Liver (tissue), 9 donors: ENCODE results near the gene IRF4. TPM values are rescaled to one million over a fixed set of nuclear protein-coding genes. Genes with fewer than 3 reads are reported as not detected.

Experiments used
- DNase-seq: peaks from one replicate; pipeline ENCODE4 v3.0.0-alpha.2; 2017; ENCODE audit warnings: low spot score
- H3K27ac ChIP-seq, 2 donors: one replicate each; pipeline ENCODE4 v1.7.0; 2013; ENCODE audit warnings: inconsistent platforms in 2 of 2, low read length in 2 of 2, control low read depth in 1 of 2, low read depth in 1 of 2, mild to moderate bottlenecking in 1 of 2
- H3K27me3 ChIP-seq, 4 donors: one replicate each; pipeline versions ENCODE4 v1.6.1 to v1.7.0; 2013; ENCODE audit warnings: low read length in 3 of 4, inconsistent platforms in 1 of 4, mild to moderate bottlenecking in 1 of 4, moderate library complexity in 1 of 4; ENCODE audit not compliant: control insufficient read depth in 4 of 4, insufficient read depth in 4 of 4
- H3K36me3 ChIP-seq, 4 donors: one replicate each; pipeline versions ENCODE4 v1.6.1 to v1.7.0; 2013; ENCODE audit warnings: low read length in 3 of 4, mild to moderate bottlenecking in 3 of 4, low read depth in 1 of 4, moderate library complexity in 1 of 4; ENCODE audit not compliant: control insufficient read depth in 4 of 4, insufficient read depth in 3 of 4
- H3K4me1 ChIP-seq, 4 donors: one replicate each; pipeline versions ENCODE4 v1.6.1 to v1.7.0; 2013; ENCODE audit warnings: low read length in 3 of 4, mild to moderate bottlenecking in 3 of 4, moderate library complexity in 1 of 4; ENCODE audit not compliant: control insufficient read depth in 4 of 4, insufficient read depth in 4 of 4
- H3K4me3 ChIP-seq, 3 donors: one replicate each; pipeline versions ENCODE4 v1.6.1 to v1.7.0; 2013; ENCODE audit warnings: low read length in 3 of 3, control low read depth in 1 of 3, low read depth in 1 of 3, mild to moderate bottlenecking in 1 of 3
- H3K9ac ChIP-seq, 2 donors: one replicate each; pipeline ENCODE4 v1.7.0; 2013; ENCODE audit warnings: low read length in 2 of 2, mild to moderate bottlenecking in 2 of 2, moderate library complexity in 2 of 2, control low read depth in 1 of 2, low read depth in 1 of 2
- H3K9me3 ChIP-seq, 4 donors: one replicate each; pipeline versions ENCODE4 v1.6.1 to v1.7.0; 2013; ENCODE audit warnings: low read length in 3 of 4; ENCODE audit not compliant: control insufficient read depth in 4 of 4
- ATF3 ChIP-seq: IDR thresholded peaks from 2 replicates; pipeline ENCODE4 v1.6.1; 2016; ENCODE audit warnings: antibody characterized with exemption
- EGR1 ChIP-seq, 2 donors: IDR thresholded peaks; 2 replicates each; pipeline ENCODE4 v1.6.1; 2016 to 2018; ENCODE audit warnings: antibody characterized with exemption in 2 of 2, low read depth in 2 of 2
- FOXA1 ChIP-seq: IDR thresholded peaks from 2 replicates; pipeline ENCODE4 v1.6.1; 2016; ENCODE audit warnings: antibody characterized with exemption
- FOXA2 ChIP-seq: IDR thresholded peaks from 2 replicates; pipeline ENCODE4 v1.6.1; 2016; ENCODE audit warnings: antibody characterized with exemption
- HNF4A ChIP-seq, 2 donors: conservative IDR thresholded peaks; 2 replicates each; pipeline ENCODE4 v1.6.1; 2016; ENCODE audit warnings: antibody characterized with exemption in 2 of 2, mild to moderate bottlenecking in 2 of 2
- HNF4G ChIP-seq: IDR thresholded peaks from 2 replicates; pipeline ENCODE4 v1.6.1; 2016; ENCODE audit warnings: antibody characterized with exemption
- JUND ChIP-seq, 2 donors: IDR thresholded peaks; 2 replicates each; pipeline ENCODE4 v1.6.1; 2016; ENCODE audit warnings: antibody characterized with exemption in 2 of 2
- MAX ChIP-seq: IDR thresholded peaks from 2 replicates; pipeline ENCODE4 v1.6.1; 2016; ENCODE audit warnings: antibody characterized with exemption
- NR2F2 ChIP-seq: IDR thresholded peaks from 2 replicates; pipeline ENCODE4 v1.6.1; 2016; ENCODE audit warnings: antibody characterized with exemption
- RAD21 ChIP-seq, 2 donors: IDR thresholded peaks; 2 replicates each; pipeline ENCODE4 v1.6.1; 2016; ENCODE audit warnings: antibody characterized with exemption in 2 of 2, mild to moderate bottlenecking in 2 of 2
- REST ChIP-seq: IDR thresholded peaks from 2 replicates; pipeline ENCODE4 v1.6.1; 2016; ENCODE audit warnings: antibody characterized with exemption, mild to moderate bottlenecking
- RXRA ChIP-seq, 2 donors: IDR thresholded peaks; 2 replicates each; pipeline ENCODE4 v1.6.1; 2017 to 2018; ENCODE audit warnings: antibody characterized with exemption in 2 of 2, mild to moderate bottlenecking in 1 of 2
- SP1 ChIP-seq: IDR thresholded peaks from 2 replicates; pipeline ENCODE4 v1.6.1; 2018; ENCODE audit warnings: antibody characterized with exemption, mild to moderate bottlenecking
- TAF1 ChIP-seq: conservative IDR thresholded peaks from 2 replicates; pipeline ENCODE4 v1.6.1; 2016; ENCODE audit warnings: antibody characterized with exemption, mild to moderate bottlenecking
- YY1 ChIP-seq: IDR thresholded peaks from 2 replicates; pipeline ENCODE4 v1.6.1; 2016; ENCODE audit warnings: antibody characterized with exemption, mild to moderate bottlenecking
- WGBS: extraction: QIAGEN DNeasy Blood & Tissue Kit; methylation state at CpG from one replicate; pipeline ENCODE4 v1.1.7; 2013; 5-methylcytosine and 5-hydroxymethylcytosine counted together
- polyA plus RNA-seq, 2 donors: library from polyadenylated mRNA; stranded (reverse) in 1 of 2; unstranded in 1 of 2; fragments of 200-250 nt in 1 of 2; fragments of >200 nt in 1 of 2; fragmentation: Nextera tagmentation in 1 of 2; extraction: Ambion mirVana in 1 of 2; gene quantifications; one replicate each; pipeline versions ENCODE4 v1.2.1 to v1.2.3, GENCODE V29; 2013 to 2015
- total RNA-seq, 2 donors: library from RNA; depleted of rRNA; stranded (reverse); fragments of >200 nt; gene quantifications; one replicate each; pipeline ENCODE4 v1.2.3, GENCODE V29; 2014
- TF ChIP-seq, protein P1 (sequence below): IDR thresholded peaks from 2 replicates; pipeline ENCODE4 v1.6.1; 2016; ENCODE audit warnings: antibody characterized with exemption
- donor health status: healthy.
- donor health status: healthy.
- donor health status: healthy.
- donor health status: healthy.
- donor health status: healthy.

The IRF4 gene
- total and polyA plus RNA-seq, 4 donors: 0.68 to 1.6 (median 1.1) TPM

DNA sequence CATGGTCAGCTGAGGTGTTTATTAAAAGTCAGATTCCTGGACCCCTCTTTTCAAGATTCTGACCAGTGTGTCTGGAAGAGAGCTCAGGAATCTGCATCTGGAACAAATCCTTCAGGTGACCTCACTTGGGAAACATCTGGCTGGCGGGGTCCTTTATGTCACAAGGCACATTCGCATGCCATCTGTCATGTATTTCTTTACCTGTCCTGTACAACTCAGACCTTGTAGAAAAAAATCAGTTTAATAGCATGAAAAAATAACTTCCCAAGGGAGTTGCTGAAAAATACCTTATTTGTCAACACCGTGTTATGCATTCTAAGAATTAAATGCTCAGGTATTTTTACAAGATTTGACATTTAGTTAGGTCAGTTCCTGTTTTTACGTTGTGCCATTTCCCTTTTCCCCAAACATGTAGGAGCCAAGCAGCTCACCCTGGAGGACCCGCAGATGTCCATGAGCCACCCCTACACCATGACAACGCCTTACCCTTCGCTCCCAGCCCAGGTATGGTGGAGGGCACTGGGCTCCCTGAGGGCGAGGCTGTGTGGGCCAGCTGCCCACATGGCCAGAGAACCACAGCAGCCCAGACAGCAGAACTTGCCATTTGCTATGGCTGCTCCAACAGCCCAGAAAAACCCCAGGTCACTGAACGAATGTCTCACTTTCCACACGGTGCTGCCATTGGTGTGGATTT lies 4.0 kb downstream of the IRF4 start (continued):
- TF ChIP-seq, protein P1, sequence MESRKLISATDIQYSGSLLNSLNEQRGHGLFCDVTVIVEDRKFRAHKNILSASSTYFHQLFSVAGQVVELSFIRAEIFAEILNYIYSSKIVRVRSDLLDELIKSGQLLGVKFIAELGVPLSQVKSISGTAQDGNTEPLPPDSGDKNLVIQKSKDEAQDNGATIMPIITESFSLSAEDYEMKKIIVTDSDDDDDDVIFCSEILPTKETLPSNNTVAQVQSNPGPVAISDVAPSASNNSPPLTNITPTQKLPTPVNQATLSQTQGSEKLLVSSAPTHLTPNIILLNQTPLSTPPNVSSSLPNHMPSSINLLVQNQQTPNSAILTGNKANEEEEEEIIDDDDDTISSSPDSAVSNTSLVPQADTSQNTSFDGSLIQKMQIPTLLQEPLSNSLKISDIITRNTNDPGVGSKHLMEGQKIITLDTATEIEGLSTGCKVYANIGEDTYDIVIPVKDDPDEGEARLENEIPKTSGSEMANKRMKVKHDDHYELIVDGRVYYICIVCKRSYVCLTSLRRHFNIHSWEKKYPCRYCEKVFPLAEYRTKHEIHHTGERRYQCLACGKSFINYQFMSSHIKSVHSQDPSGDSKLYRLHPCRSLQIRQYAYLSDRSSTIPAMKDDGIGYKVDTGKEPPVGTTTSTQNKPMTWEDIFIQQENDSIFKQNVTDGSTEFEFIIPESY: no peak
- no peak for TF ChIP-seq SP1
- TF ChIP-seq HNF4A (conservative IDR thresholded peaks at IDR 0.05): no peak
- no peak for TF ChIP-seq JUND (IDR thresholded peaks at IDR 0.05)

- Histone ChIP-seq H3K27ac (no peak overlapping the region), H3K4me3 (no peak overlapping the region), H3K9me3 (peaks cover 0 to 4% (median 0%) of the 10 kb centered on the region in 4 donors), H3K36me3 (no peaks in the 10 kb centered on the region), H3K27me3 (peaks cover 1 to 19% (median 2%) of the 10 kb centered on the region in 4 donors), H3K9ac (no peak overlapping the region), H3K4me1 (peaks cover 13 to 30% (median 14%) of the 10 kb centered on the region in 4 donors)
- WGBS: 81% methylated on average over 6 of the region's 6 CpGs
- no peak for DNase-seq
- TF ChIP-seq ATF3 (no peak), FOXA2 (no peak)
Measured at GRCh38 chr6:396126-396520, 4.6 kb downstream of the IRF4 start.

DNA sequence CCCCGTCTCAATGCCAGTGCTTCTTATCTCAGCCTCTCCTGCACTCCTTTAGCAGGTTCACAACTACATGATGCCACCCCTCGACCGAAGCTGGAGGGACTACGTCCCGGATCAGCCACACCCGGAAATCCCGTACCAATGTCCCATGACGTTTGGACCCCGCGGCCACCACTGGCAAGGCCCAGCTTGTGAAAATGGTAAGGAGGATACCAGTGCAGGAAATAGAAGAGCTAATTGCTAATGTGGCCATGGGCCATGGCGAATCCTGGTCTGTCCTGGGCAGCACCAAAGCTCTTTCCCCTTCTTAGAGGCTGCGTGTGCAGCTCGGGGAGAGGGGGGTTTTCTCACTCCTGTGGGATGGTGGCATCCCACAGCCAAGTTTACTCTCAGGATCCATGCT lies 5.5 kb downstream of the IRF4 start:
- 84% methylated on average over 13 of the region's 13 CpGs for WGBS
- no peak for TF ChIP-seq YY1
- no peak for TF ChIP-seq JUND (IDR thresholded peaks at IDR 0.05)
- no peak for TF ChIP-seq TAF1
- TF ChIP-seq MAX: no peak
- TF ChIP-seq, protein P1: no peak
- TF ChIP-seq RAD21 (IDR thresholded peaks at IDR 0.05): no peak
- no peak for TF ChIP-seq REST
- TF ChIP-seq RXRA (IDR thresholded peaks at IDR 0.05): no peak
- no peak for TF ChIP-seq NR2F2
- TF ChIP-seq FOXA1: no peak
- no peak for TF ChIP-seq FOXA2
- TF ChIP-seq SP1: no peak
- no peak for TF ChIP-seq HNF4A (conservative IDR thresholded peaks at IDR 0.05)
- TF ChIP-seq EGR1 (IDR thresholded peaks at IDR 0.05; ENCODE audit: low read depth in 2 of 2): no peak
- TF ChIP-seq HNF4G: no peak
- peaks cover 0 to 9% (median 2%) of the 10 kb centered on the region in 4 donors for H3K27me3 ChIP-seq
- H3K27ac ChIP-seq: no peak overlapping the region
- no peak overlapping the region for H3K9ac ChIP-seq
- peaks cover 0 to 4% (median 0%) of the 10 kb centered on the region in 4 donors for H3K9me3 ChIP-seq
- peaks cover 7 to 21% (median 10%) of the 10 kb centered on the region in 4 donors for H3K4me1 ChIP-seq
- H3K4me3 ChIP-seq: no peak overlapping the region
- no peaks in the 10 kb centered on the region for H3K36me3 ChIP-seq
- no peak for DNase-seq
